Loucy (cell line): ENCODE data around the gene RGS11.
"Not testable (repeated sequence)": the region's sequence is repeated elsewhere in the genome, so short reads cannot be mapped to it uniquely, and the experiment has no call there.

Source experiments
- EZH2phosphoT487 ChIP-seq: fragments of 200-600 bp; IDR thresholded peaks from 2 replicates; pipeline ENCODE4 v1.6.1; 2018; ENCODE audit warnings: antibody characterized with exemption, mild to moderate bottlenecking, moderate library complexity, borderline replicate concordance
- TF ChIP-seq, protein P1 (sequence below): fragments of 200-600 bp; sonication (generic); conservative IDR thresholded peaks from 2 replicates; pipeline ENCODE4 v1.5.1; 2014; ENCODE audit warnings: mild to moderate bottlenecking, antibody characterized with exemption, low read length

DNA sequence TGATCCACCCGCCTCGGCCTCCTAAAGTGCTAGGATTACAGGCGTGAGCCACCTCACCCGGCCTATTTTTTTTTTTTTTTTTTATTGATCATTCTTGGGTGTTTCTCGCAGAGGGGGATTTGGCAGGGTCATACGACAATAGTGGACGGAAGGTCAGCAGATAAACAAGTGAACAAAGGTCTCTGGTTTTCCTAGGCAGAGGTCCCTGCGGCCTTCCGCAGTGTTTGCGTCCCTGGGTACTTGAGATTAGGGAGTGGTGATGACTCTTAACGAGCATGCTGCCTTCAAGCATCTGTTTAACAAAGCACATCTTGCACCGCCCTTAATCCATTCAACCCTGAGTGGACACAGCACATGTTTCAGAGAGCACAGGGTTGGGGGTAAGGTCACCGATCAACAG is 17.7 kb downstream of the RGS11 start:
- TF ChIP-seq, protein P1, sequence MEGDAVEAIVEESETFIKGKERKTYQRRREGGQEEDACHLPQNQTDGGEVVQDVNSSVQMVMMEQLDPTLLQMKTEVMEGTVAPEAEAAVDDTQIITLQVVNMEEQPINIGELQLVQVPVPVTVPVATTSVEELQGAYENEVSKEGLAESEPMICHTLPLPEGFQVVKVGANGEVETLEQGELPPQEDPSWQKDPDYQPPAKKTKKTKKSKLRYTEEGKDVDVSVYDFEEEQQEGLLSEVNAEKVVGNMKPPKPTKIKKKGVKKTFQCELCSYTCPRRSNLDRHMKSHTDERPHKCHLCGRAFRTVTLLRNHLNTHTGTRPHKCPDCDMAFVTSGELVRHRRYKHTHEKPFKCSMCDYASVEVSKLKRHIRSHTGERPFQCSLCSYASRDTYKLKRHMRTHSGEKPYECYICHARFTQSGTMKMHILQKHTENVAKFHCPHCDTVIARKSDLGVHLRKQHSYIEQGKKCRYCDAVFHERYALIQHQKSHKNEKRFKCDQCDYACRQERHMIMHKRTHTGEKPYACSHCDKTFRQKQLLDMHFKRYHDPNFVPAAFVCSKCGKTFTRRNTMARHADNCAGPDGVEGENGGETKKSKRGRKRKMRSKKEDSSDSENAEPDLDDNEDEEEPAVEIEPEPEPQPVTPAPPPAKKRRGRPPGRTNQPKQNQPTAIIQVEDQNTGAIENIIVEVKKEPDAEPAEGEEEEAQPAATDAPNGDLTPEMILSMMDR = not testable (repeated sequence)
- TF ChIP-seq EZH2phosphoT487 = not testable (repeated sequence)
